CD4-positive, alpha-beta T cell treated with Interferon alpha-2 for 1 hour (primary cell): ENCODE measurements around the gene NOSTRIN.
"Not testable (repeated sequence)": the region's sequence is repeated elsewhere in the genome, so short reads cannot be mapped to it uniquely, and the experiment has no call there.

ENCODE experiments used
- DNase-seq, 2 donors: peaks; one replicate each; pipeline ENCODE4 v3.0.0-alpha.2; 2020 to 2022

Gene NOSTRIN

GRCh38 chr2:168819829-168820489 lies 17.5 kb downstream of the NOSTRIN start:
- no peak for DNase-seq

DNA sequence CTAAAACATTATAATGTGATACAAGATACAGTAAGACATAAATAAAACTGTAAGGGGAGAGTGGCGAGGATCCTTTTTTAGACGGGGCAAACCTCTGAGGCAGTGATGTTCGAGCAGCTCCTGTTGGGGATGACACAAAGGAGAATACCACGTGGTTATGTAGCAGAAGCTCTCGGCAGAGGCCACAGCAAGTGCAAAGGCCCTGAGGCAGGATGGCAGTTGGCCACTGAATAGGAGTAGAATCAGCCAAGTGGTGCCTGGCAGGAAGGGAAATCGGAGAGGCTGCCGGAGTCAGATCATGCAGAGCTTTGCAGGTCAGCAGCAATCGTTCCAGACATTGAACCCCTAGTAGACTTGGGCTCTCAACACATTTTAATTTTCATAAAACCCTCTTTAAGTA lies 19.1 kb downstream of the NOSTRIN start:
- no peak for DNase-seq

- DNase-seq, result no peak
These were observed 19.6 kb downstream of the NOSTRIN start for GRCh38 chr2:168821992-168822391.

DNA sequence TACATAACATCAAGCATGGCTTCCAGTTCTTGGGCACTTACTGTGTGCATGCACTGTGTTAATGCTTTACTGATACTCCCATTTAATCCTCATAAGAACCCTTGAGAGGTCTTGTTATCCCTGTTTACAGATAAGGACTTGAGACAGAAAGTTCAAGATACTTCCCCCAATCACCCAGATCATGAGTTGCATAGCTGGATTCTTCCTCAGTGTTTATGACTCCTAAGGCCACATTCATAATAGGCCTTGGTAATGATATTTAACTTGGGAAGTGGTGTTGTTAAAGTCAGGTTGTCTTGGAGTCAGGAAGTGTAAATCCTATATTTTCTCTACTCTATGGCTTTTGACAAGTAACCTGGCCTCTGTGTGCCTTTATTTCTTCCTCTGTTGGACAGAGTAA lies 22.7 kb downstream of the NOSTRIN start:
- no peak for DNase-seq

GRCh38 chr2:168830958-168831357 lies 28.5 kb downstream of the NOSTRIN start:
- no peak for DNase-seq

GRCh38 chr2:168831662-168832061 lies 29.2 kb downstream of the NOSTRIN start:
- DNase-seq, result no peak

DNA sequence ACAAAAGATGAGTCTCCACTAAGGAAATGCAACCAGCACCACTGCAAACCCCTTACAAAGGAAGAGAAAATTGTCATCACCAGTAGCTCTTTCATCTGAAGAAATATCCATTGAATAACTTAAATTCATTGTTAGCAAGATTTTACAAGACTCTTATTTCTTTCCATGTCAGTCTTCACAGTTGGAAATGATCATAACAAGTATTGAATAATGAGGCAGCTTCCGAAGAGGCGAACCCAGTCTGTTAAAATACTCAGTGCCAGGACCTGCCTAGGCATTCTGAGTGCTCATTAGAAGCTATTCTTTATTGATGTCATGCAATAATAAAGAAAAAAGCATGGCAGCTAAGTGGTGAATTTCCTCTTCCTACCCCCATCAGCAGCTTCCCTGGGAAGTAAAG lies 33.5 kb downstream of the NOSTRIN start:
- no peak for DNase-seq

DNA sequence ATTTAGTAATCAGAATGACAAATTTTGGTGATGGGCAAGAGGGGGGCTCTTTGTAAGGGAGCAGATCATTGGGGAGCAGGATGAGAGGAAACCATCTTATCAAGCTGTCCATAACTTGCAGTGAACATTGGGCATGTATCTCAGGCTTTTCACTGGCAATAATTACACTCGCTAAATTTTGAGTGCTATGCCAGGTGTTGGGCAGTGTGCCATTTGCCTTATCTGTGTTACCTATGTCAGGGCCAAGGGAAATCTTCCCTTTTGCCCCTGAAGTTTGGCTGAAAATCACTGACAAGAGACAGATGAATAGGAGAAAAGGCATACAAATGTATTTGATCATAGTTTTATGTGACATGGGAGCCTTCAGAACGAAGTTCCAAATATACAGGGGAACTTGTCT lies 39.0 kb downstream of the NOSTRIN start:
- DNase-seq, result no peak

DNA sequence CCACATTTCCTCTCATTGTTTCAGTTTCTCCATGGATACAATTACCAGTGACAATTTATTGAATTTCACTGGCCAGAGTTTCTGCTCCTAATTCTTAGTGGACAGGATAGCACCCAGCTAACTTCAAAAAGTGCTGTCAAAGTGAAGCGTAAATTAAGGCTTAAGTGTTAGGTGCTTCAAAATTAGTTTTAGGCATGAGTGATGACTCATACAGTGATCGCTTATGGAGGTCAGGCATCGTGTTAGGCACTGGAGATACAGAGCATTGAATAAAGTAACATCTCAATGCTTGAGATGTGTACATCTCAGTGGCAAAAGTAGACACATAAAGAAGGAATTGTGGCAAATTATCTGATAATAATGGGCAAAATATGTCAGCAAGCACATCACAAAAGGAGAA lies 40.8 kb downstream of the NOSTRIN start:
- no peak for DNase-seq

DNA sequence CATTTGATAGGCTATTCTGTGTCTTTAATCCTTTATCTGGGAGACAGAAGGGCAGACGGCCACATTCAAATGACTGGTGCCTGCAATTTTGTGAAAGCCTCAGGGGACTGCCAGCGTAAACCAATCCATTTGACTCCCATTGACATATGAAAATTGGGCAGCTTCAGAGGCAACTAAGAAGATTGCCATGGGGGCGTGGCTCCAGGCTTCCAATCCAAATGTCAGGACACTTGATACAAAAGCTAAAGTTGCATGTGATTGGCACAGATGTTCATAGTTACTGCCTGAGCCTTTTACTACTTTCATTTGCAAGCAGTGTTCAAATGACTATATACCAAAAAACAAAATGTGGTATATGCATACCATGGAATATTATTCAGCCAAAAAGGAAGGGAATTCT lies 45.8 kb downstream of the NOSTRIN start:
- no peak for DNase-seq

DNA sequence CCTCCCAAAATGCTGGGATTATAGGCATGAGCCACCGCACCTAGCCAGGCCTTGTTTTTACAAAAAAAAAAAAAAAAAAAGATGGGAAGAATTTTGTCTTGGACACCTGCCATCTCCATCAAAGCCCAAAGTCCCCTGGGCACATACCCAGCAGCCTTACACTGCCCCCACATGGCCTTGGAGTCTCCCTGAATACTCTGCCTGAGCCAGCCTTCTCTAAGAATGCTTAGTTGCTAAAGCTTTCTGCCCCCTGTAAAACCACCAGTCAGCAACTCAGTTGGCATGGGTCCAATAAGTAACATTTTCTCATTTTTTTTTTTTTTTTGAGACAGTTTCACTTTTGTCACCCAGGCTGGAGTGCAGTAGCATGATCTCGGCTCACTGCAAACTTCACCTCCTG lies 47.2 kb downstream of the NOSTRIN start:
- no peak for DNase-seq

DNA sequence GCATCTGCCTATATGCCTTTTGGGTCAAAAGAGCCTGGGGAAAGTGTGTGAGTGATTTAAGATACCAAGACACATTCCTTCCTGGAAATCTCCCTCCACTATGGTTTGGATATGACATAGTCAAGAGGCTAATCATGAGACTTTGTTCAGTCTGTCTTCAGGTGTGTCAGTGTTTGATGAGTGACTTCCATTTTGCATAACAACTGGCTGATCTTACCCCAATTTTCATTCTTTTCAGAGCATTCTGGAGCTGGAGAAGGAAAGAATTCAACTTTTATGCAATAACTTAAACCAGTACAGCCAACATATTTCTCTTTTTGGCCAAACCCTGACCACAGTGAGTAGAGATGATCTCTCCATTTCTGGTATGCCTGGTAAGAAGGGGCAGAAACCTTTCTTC lies 48.4 kb downstream of the NOSTRIN start:
- DNase-seq, result no peak

GRCh38 chr2:168851674-168852320 lies 49.4 kb downstream of the NOSTRIN start:
- no peak for DNase-seq

DNA sequence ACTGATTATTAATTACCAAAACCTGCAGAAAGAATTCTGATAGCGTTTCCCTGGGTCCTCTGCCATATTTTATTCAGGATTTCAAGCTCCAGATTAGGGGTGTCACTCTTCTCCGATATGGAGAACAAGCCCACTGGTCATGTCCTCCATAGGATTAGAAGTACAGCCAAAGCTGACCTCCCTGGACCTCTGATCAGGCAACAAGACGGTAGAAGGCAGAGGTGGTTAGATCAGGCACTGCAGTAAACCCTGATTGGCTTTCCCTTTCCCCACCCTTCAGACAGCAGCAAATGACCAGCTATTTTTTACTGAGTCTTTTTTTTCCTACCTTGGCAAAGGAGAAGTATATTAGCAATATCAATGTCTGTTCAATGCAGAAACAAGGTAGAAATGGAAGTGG lies 50.0 kb downstream of the NOSTRIN start:
- DNase-seq, result no peak

DNA sequence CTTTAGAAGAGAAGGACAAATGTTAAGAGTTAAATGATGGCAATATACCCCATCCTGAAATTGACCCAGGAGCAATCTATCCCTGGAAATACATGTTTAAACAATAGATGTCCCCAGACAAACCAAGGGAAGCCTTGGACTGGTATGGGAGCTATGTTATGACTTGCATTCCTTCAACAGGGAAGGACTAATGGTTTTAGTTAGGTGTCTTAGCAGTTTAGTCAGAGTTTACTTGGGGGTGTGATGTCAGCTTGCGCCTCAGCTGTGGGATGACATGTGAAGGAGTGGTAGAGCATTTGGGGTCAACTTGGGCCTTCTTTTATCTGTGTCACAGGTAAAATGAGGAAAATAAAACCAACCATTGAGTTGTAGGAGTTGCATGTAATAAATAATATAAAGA lies 51.0 kb downstream of the NOSTRIN start:
- no peak for DNase-seq

DNA sequence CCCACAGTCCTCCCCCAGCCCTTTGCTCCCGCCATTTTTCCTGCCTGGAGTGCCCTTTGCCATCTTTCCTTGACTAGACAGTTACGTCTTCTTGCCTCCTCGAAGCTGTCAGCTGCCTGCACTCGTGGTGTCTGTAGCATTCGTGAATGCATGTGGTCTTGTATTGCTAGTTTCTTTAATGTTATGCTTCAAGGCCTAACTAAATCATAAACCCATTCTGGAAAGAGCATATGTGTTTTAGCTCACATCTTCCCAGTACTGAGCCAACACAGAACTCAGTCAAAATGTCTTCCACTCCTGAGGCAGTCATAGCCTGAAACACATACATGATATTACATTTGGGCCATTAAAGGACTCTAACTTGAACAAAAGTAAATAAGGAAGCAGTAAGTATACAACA lies 52.2 kb downstream of the NOSTRIN start:
- DNase-seq, result no peak

DNA sequence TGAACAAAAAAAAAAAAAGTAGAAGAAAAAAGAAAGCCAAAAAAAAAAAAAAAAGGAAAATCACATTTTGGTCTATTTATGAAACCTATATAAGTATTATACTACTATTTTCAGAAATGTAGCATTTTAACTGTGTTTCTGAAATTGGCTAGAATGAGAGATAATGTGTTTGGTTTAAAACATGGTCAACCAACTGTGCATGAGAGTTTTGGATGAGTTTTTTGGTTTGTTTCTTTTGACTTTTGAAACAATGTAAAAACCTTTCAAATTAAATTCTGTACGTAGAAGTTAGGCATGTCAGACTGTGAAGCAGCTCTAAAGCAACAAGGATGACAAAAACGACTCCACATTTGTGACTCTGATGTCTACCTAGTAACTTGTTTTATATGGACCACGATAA lies 53.2 kb downstream of the NOSTRIN start:
- DNase-seq, result no peak

- DNase-seq, result no peak
These were observed 55.7 kb downstream of the NOSTRIN start for GRCh38 chr2:168858146-168858545.

- not testable (repeated sequence) for DNase-seq
These were observed 64.7 kb downstream of the NOSTRIN start for GRCh38 chr2:168867164-168867563.

- not testable (repeated sequence) for DNase-seq
These were observed 67.9 kb downstream of the NOSTRIN start for GRCh38 chr2:168870369-168870768.

DNA sequence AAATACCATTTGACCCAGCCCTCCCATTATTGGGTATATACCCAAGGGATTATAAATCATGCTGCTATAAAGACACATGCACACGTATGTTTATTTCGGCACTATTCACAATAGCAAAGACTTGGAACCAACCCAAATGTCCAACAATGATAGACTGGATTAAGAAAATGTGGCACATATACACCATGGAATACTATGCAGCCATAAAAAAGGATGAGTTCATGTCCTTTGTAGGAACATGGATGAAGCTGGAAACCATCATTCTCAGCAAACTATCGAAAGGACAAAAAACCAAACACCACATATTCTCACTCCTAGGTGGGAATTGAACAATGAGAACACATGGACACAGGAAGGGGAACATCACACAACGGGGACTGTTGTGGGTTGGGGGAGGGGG lies 68.4 kb downstream of the NOSTRIN start:
- DNase-seq, result not testable (repeated sequence)

GRCh38 chr2:168874368-168875054 lies 72.1 kb downstream of the NOSTRIN start:
- DNase-seq, result no peak

- DNase-seq, result not testable (repeated sequence)
These were observed 79.7 kb downstream of the NOSTRIN start for GRCh38 chr2:168882163-168882562.

DNA sequence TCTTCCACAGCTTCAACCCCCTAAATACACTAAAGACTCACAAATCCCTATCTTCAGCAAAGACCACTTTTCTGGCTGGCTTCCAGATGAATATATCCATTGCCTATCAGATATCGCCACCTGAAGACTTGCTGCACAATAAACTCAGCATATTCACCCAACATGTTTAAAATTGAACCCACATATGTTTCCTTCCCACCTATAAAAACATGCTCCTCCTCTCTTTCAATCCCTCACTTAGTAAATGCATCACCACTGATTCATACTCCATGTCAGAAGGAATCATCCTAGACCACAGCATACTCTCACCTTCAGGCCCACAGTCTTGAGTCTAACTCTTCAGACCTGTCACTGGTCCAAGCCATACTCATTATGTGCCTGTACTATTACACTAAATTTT lies 82.5 kb downstream of the NOSTRIN start:
- DNase-seq, result no peak
